Natural killer cell (primary cell): ENCODE results near the gene RAP1GAP. TPM values are rescaled to one million over a fixed set of nuclear protein-coding genes. Genes with fewer than 3 reads are reported as not detected.

Experiments
- ATAC-seq, 3 donors: fragments of 150-1000 bp in 2 of 3; fragments of 200-7000 bp in 1 of 3; cut with Tn5 transposase; 1 replicate in 1 of 3; 2 replicates in 2 of 3; pipeline ENCODE4 v1.10.0; 2021; ENCODE audit warnings: mild to moderate bottlenecking in 2 of 3, moderate library complexity in 2 of 3
- DNase-seq, 2 donors: peaks; one replicate each; pipeline versions ENCODE4 v3.0.0 to v3.0.0-alpha.2; 2013 to 2021; ENCODE audit warnings: mixed read lengths in 1 of 2
- H3K27ac ChIP-seq: one replicate; pipeline ENCODE4 v1.5.1; 2013; ENCODE audit warnings: mild to moderate bottlenecking, low read length
- H3K27me3 ChIP-seq: one replicate; pipeline ENCODE4 v1.6.1; 2013; ENCODE audit warnings: low read length; ENCODE audit not compliant: control insufficient read depth, insufficient read depth
- H3K36me3 ChIP-seq: one replicate; pipeline ENCODE4 v1.6.1; 2013; ENCODE audit warnings: low read length; ENCODE audit not compliant: control insufficient read depth, insufficient read depth
- H3K4me1 ChIP-seq: one replicate; pipeline ENCODE4 v1.6.1; 2013; ENCODE audit warnings: low read length; ENCODE audit not compliant: control insufficient read depth, insufficient read depth
- H3K4me3 ChIP-seq: one replicate; pipeline ENCODE4 v1.5.1; 2013; ENCODE audit warnings: low read length
- H3K9me3 ChIP-seq: one replicate; pipeline ENCODE4 v1.6.1; 2013; ENCODE audit warnings: low read length; ENCODE audit not compliant: control insufficient read depth, insufficient read depth
- H3K27ac Mint-ChIP-seq, 2 donors: one replicate each; pipeline ENCODE4 v1.8.0; 2022; ENCODE audit warnings: mild to moderate bottlenecking in 2 of 2, mixed read lengths in 2 of 2, moderate library complexity in 1 of 2
- H3K27me3 Mint-ChIP-seq, 2 donors: one replicate each; pipeline ENCODE4 v1.8.0; 2022; ENCODE audit warnings: low read depth in 2 of 2, mixed read lengths in 2 of 2
- H3K36me3 Mint-ChIP-seq: one replicate; pipeline ENCODE4 v1.8.0; 2022; ENCODE audit warnings: mixed read lengths
- H3K4me1 Mint-ChIP-seq, 2 donors: one replicate each; pipeline ENCODE4 v1.8.0; 2022; ENCODE audit warnings: mixed read lengths in 2 of 2
- H3K4me3 Mint-ChIP-seq: one replicate; pipeline ENCODE4 v1.8.0; 2022; ENCODE audit warnings: mild to moderate bottlenecking, moderate library complexity, mixed read lengths
- H3K9me3 Mint-ChIP-seq, 2 donors: one replicate each; pipeline ENCODE4 v1.8.0; 2022; ENCODE audit warnings: mixed read lengths in 2 of 2
- CTCF ChIP-seq: fragments of 200-600 bp; IDR thresholded peaks from one replicate; pipeline ENCODE4 v1.8.0; 2022; ENCODE audit warnings: antibody characterized with exemption
- WGBS: methylation state at CpG from one replicate; pipeline ENCODE4 v1.1.7; 2013; ENCODE audit warnings: missing lambda C conversion rate; ENCODE audit not compliant: insufficient coverage; 5-methylcytosine and 5-hydroxymethylcytosine counted together
- intact Hi-C: fragments of 100-400 bp; cut with micrococcal nuclease; formaldehyde crosslinking; loops from one replicate; pipeline ENCODE4 v1.14.2; 2022
- total RNA-seq, 4 donors: library from RNA; stranded (reverse); fragments of 120-200 nt in 1 of 4; gene quantifications; one replicate each; pipeline versions ENCODE4 v1.2.3 to v1.2.4, GENCODE V29; 2013 to 2022

RAP1GAP gene
- total RNA-seq, 3 donors from 2014 or later (not counting 1 experiment from before 2014, with no cell fraction given): 0.47 to 1.1 TPM; not detected in 1

DNA sequence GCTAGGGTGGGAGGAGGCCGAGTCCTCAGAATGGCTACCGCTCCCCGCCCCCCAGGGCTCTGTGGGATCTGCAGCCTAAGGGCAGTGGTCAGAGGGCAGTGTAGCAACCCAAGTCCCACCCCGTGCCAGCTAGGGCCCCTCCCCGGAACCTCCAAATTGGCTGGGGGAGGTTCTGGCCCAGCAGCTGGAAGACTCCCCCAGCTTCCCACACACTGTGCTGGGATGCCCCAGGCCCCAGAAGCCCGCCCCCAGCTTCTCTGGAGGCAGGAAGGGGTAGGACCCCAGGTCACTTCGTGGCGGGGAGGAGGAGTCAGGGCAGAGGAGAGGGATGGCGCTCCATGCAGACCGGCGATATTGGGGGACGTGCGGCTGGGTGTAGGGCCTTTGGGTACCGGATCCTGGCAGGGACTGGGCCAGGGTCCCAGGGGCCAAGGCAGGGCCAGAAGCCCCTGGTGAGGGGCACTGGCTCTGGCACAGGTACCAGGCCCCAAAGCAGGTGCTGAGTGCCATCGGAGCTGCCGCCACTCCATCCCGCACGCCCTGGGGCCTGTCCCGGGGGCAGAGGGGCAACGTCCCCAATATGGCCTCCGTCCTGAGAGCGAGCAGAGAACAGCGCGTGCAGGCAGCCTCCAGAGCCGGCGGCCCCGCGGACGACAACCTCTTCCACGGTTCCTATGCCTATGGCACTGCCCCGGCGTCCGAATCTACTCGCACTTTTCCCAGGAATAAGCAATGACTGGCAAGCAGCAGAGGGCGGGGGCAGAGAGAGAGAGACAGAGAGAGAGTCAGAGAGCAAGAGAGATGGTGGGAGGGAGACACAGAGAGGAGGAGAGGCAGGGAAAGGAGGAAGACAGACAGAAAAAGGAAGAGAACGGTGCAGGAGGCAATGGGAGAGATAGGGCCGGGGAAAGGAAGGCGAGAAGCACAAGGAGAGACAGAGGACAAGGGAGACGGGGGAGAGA is 65.7 kb downstream of the RAP1GAP start:
- Mint-ChIP-seq H3K27ac (no peak overlapping the region), H3K4me3 (no peak overlapping the region), H3K27me3 (peaks cover 12 to 15% of the 10 kb centered on the region in 2 donors), H3K9me3 (no peaks in the 10 kb centered on the region), H3K4me1 (peaks cover 12% of the 10 kb centered on the region in 2 donors), H3K36me3 (no peaks in the 10 kb centered on the region)
- intact Hi-C loops: no loop called here
- Histone ChIP-seq H3K9me3 (no peaks in the 10 kb centered on the region), H3K27me3 (no peaks in the 10 kb centered on the region), H3K4me3 (no peak overlapping the region), H3K27ac (no peak overlapping the region), H3K4me1 (peaks cover 5% of the 10 kb centered on the region), H3K36me3 (no peaks in the 10 kb centered on the region)
- DNase-seq (no peak), ATAC-seq (no peak)
- 92% methylated on average over 39 of the region's 39 CpGs for WGBS
- TF ChIP-seq CTCF: no peak

- no peak for TF ChIP-seq CTCF
- 86% methylated on average over 30 of the region's 30 CpGs for WGBS
These were observed 67.7 kb downstream of the RAP1GAP start for GRCh38 chr1:21601278-21602048.

DNA sequence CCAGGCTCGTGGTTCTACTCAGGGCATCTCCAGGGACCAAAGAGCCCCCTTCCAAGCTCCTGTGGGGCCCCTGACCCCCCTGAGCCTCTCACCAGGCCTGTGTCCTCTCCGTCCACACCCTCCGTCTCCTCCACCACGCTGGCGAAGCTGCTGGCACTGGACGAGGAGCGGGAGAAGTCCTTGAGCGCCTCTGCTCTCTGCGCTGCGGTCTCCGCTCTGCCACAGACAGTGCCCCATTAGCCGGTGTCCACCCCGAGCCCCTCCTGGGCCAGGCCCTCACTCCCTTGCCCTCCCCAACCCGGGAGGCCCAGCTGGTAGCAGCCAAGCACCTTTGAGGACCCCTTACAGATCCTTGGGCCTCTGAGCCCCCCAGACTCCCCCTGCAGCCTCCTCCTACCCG is 69.8 kb downstream of the RAP1GAP start:
- TF ChIP-seq CTCF: no peak
- Histone ChIP-seq H3K27me3 (no peaks in the 10 kb centered on the region), H3K9me3 (no peaks in the 10 kb centered on the region), H3K4me1 (no peaks in the 10 kb centered on the region), H3K36me3 (no peaks in the 10 kb centered on the region), H3K4me3 (no peak overlapping the region), H3K27ac (no peak overlapping the region)
- DNase-seq (no peak), ATAC-seq (no peak)
- no peak overlapping the region for H3K27ac Mint-ChIP-seq
- H3K4me1 Mint-ChIP-seq: no peaks in the 10 kb centered on the region
- H3K27me3 Mint-ChIP-seq: peaks cover 0 to 10% of the 10 kb centered on the region in 2 donors
- no peaks in the 10 kb centered on the region for H3K36me3 Mint-ChIP-seq
- no peak overlapping the region for H3K4me3 Mint-ChIP-seq
- intact Hi-C loops: no loop called here
- no peaks in the 10 kb centered on the region for H3K9me3 Mint-ChIP-seq
- 84% methylated on average over 15 of the region's 15 CpGs for WGBS

More at GRCh38 chr1:21601278-21602048, 67.7 kb downstream of the RAP1GAP start:
- Mint-ChIP-seq H3K27me3 (peaks cover 0 to 11% of the 10 kb centered on the region in 2 donors), H3K4me1 (no peaks in the 10 kb centered on the region), H3K27ac (no peak overlapping the region), H3K9me3 (no peaks in the 10 kb centered on the region), H3K4me3 (no peak overlapping the region), H3K36me3 (no peaks in the 10 kb centered on the region)
- Histone ChIP-seq H3K27ac (no peak overlapping the region), H3K36me3 (no peaks in the 10 kb centered on the region), H3K9me3 (no peaks in the 10 kb centered on the region), H3K4me3 (no peak overlapping the region), H3K27me3 (no peaks in the 10 kb centered on the region), H3K4me1 (no peaks in the 10 kb centered on the region)
- no peak for DNase-seq
- no peak for ATAC-seq
- intact Hi-C loops: no loop called here
